ENCODE results near the gene DHFR2.
"Not testable (repeated sequence)": the region's sequence is repeated elsewhere in the genome, so short reads cannot be mapped to it uniquely, and the experiment has no call there.

The DHFR2 gene

GRCh38 chr3:94065819-94066480, 3.2 kb upstream of the DHFR2 start:
- DNase-seq (ENCODE audit: low read depth) = no peak

- DNase-seq (ENCODE audit: low read depth) = no peak
Observed at GRCh38 chr3:94065122-94065521, 2.4 kb upstream of the DHFR2 start.

GRCh38 chr3:94064243-94064860, 1.6 kb upstream of the DHFR2 start:
- no peak for DNase-seq (ENCODE audit: low read depth)

GRCh38 chr3:94063496-94064119, 892 bp upstream of the DHFR2 start:
- DNase-seq (ENCODE audit: low read depth) = no peak

GRCh38 chr3:94061297-94061696, 1.4 kb downstream of the DHFR2 start:
- DNase-seq (ENCODE audit: low read depth) = no peak

- no peak for DNase-seq (ENCODE audit: low read depth)
Observed at GRCh38 chr3:94050546-94050945, 12.2 kb downstream of the DHFR2 start.

GRCh38 chr3:94049267-94049666, 13.4 kb downstream of the DHFR2 start:
- DNase-seq (ENCODE audit: low read depth) = no peak

GRCh38 chr3:94046533-94046932, 16.2 kb downstream of the DHFR2 start:
- DNase-seq (ENCODE audit: low read depth) = no peak

GRCh38 chr3:94044100-94044936, 18.4 kb downstream of the DHFR2 start:
- DNase-seq (ENCODE audit: low read depth) = not testable (repeated sequence)

- DNase-seq (ENCODE audit: low read depth) = no peak
Observed at GRCh38 chr3:94043285-94043684, 19.4 kb downstream of the DHFR2 start.

- DNase-seq (ENCODE audit: low read depth) = no peak
Observed at GRCh38 chr3:94036909-94037507, 25.7 kb downstream of the DHFR2 start.

- no peak for DNase-seq (ENCODE audit: low read depth)
Observed at GRCh38 chr3:94028093-94028837, 34.5 kb downstream of the DHFR2 start, which contains the start of gene STX19. Gene STX19, minus strand, starts transcription at chr3:94028597. Its CDS starts 13,328 bp downstream, at chr3:94015269.

GRCh38 chr3:94026623-94027022, 36.1 kb downstream of the DHFR2 start:
- DNase-seq (ENCODE audit: low read depth) = no peak

GRCh38 chr3:94024385-94024784, 38.3 kb downstream of the DHFR2 start:
- DNase-seq (ENCODE audit: low read depth) = no peak

GRCh38 chr3:94020293-94020692, 42.4 kb downstream of the DHFR2 start:
- DNase-seq (ENCODE audit: low read depth) = no peak

GRCh38 chr3:94019659-94020058, 43.1 kb downstream of the DHFR2 start:
- no peak for DNase-seq (ENCODE audit: low read depth)

GRCh38 chr3:94015025-94015424, 47.7 kb downstream of the DHFR2 start:
- DNase-seq (ENCODE audit: low read depth) = no peak

- no peak for DNase-seq (ENCODE audit: low read depth)
Observed at GRCh38 chr3:94012185-94012584, 50.5 kb downstream of the DHFR2 start.

- DNase-seq (ENCODE audit: low read depth) = no peak
Observed at GRCh38 chr3:94011233-94011711, 51.4 kb downstream of the DHFR2 start.

GRCh38 chr3:94009608-94010007, 53.1 kb downstream of the DHFR2 start:
- no peak for DNase-seq (ENCODE audit: low read depth)

- no peak for DNase-seq (ENCODE audit: low read depth)
Observed at GRCh38 chr3:94008253-94008652, 54.5 kb downstream of the DHFR2 start.

Measured in stimulated activated CD8-positive, alpha-beta memory T cell treated with anti-CD3 and anti-CD28 coated beads, Interleukin-12 subunit alpha, Interleukin-12 subunit beta, amount 100 ng/mL, for 4 hours (primary cell).